ENCODE results near the gene PROSER3.

GRCh38 chr19:35787227-35787799, 29.3 kb downstream of the PROSER3 start:
- no peak for TF ChIP-seq TAF1 (IDR thresholded peaks at IDR 0.05; ENCODE audit: low read depth)
- TF ChIP-seq YY1 (IDR thresholded peaks at IDR 0.05; ENCODE audit: low read depth): no peak
- no peak for TF ChIP-seq EP300 (IDR thresholded peaks at IDR 0.05; ENCODE audit: borderline replicate concordance)
- no peak for TF ChIP-seq FOXM1 (IDR thresholded peaks at IDR 0.05; ENCODE audit: borderline replicate concordance, low read depth)
- no peak for TF ChIP-seq TEAD4 (IDR thresholded peaks at IDR 0.05)
- TF ChIP-seq REST (IDR thresholded peaks at IDR 0.05; ENCODE audit: low read depth): no peak
- TF ChIP-seq, protein P1, sequence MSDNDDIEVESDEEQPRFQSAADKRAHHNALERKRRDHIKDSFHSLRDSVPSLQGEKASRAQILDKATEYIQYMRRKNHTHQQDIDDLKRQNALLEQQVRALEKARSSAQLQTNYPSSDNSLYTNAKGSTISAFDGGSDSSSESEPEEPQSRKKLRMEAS (IDR thresholded peaks at IDR 0.05): no peak
- no peak for TF ChIP-seq RAD21 (IDR thresholded peaks at IDR 0.05; ENCODE audit: low read depth)
- TF ChIP-seq NFIC (IDR thresholded peaks at IDR 0.05): no peak
- no peak for TF ChIP-seq TCF12 (IDR thresholded peaks at IDR 0.05; ENCODE audit: low read depth)
- TF ChIP-seq ZBTB7A (IDR thresholded peaks at IDR 0.05; ENCODE audit: low read depth): no peak

Measured in Ishikawa (cell line).